G401 (cell line): ENCODE data around the gene CTSH. TPM values are rescaled to one million over a fixed set of nuclear protein-coding genes. Genes with fewer than 3 reads are reported as not detected.
"Not testable (repeated sequence)": the region's sequence is repeated elsewhere in the genome, so short reads cannot be mapped to it uniquely, and the experiment has no call there.

ENCODE experiments used
- DNase-seq: peaks from one replicate; pipeline ENCODE4 v3.0.0-alpha.2; 2015; ENCODE audit warnings: low spot score
- in situ Hi-C: cut with HindIII; loops from 2 replicates; pipeline ENCODE4 v1.10.0; 2016; ENCODE audit warnings: low sequenced_read_pairs, mixed read lengths
- total RNA-seq: library from RNA; depleted of rRNA; stranded (reverse); fragments of >200 nt; shearing (Covaris generic); gene quantifications from 2 replicates; pipeline ENCODE4 v1.2.3, GENCODE V29; 2014; rRNA removed

Gene CTSH
- total RNA-seq, 1 experiment from 2014 or later = 74.3 TPM

- in situ Hi-C loops = no loop called here
- DNase-seq = peak; percentile 93
These were observed 72.5 kb downstream of the CTSH start, which contains the start of gene MORF4L1 for GRCh38 chr15:78872155-78872971. Gene MORF4L1, plus strand, starts transcription at chr15:78872890. Its CDS starts 128 bp downstream, at chr15:78873018.

DNA sequence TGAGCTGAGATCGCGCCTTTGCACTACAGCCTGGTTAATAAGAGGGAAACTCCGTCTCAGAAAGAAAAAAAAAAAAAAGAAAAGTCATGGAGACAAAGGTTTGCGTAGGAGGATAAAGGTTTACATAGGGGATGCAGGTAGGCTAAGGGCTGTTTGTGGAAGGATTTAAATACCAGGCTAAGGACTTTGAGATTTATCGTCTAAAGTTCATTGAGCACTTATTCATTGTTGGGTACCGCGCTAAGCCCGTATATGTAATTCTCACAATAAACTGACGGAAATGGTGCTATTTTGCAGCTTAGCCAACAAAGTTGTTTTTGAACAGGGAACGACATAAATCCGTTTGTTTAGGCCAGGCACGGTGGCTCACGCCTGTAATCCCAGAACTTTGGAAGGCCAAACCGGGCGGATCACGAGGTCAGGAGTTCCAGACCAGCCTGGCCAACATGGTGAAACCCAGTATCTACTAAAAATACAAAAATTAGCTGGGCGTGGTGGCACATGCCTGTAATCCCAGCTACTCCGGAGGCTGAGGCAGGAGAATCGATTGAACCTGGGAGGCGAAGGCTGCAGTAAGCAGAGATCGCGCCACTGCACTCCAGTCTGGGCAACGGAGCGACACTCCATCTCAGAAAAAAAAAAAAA is 73.2 kb downstream of the CTSH start:
- DNase-seq, in situ Hi-C loops: not testable (repeated sequence)

Other genes starting within 250 kb of the CTSH start
- gene ADAMTS7, start 133.6 kb downstream of the CTSH start, total RNA-seq = 6.1 and 8.1 TPM in 2 replicates
- 654 and 661 TPM in 2 replicates for gene MORF4L1, start 72.2 kb downstream of the CTSH start, total RNA-seq
- gene RASGRF1, start 145.7 kb upstream of the CTSH start, total RNA-seq = 0.12 and 1.6 TPM in 2 replicates